ENCODE measurements around the gene CAPN15.

CAPN15 gene

DNA sequence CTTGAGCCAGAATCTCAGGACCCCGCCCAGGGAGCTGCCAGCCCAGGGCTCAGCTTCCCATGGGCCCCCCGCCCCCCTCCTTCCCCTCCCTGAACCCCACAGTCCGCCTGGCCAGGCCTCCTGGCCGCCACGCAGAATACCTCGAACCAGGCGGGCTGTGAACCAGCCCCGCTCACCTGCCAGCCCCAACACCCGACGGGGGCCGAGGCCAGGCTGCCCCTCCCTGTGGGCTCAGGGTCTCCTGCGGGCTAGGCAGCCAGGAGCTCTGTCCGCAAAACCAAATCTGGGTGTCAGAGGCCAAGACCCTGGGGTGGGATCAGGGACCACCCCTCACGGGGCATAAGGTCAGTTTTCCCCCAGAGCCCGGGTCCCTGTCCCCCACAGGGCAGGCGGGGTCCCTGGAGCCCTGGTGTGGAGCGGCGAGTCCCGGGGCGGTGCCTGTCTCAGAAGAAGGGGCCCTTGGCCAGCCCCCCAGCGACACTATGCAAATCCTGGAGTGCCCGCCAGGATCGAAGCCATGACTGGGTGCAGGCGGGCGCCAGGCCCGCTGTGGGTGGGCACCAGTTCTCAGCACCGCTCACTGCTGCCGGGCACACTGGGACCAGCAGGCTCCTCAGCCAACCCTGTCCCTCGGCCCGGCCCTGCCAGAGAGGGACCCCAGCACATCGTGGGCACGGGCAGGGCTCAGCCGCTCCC, 26.2 kb downstream of the CAPN15 start:
- TF ChIP-seq YY1 (IDR thresholded peaks at IDR 0.05; ENCODE audit: low read depth) (no peak), ZBTB7A (IDR thresholded peaks at IDR 0.05; ENCODE audit: low read depth) (0 out of 2 replicates have a peak, but pooled peaks have one; percentile 43)

DNA sequence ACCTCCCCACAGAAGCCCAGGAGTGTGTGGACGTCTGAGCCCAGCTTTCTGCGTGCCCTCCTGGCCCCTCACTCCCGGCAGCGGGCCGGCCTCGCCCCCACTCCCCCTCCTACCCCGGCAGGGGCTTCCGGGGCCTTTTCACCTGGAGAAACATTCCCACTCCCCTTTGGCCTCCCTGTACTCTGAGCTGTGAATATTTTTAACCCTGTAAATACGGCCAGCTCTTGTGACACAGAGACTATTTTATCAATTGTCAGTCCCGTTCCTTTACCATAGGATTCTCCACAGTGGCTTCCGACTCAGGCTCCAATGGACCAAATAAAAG, 26.7 kb downstream of the CAPN15 start:
- no peak for TF ChIP-seq ZBTB7A (IDR thresholded peaks at IDR 0.05; ENCODE audit: low read depth)
- no peak for TF ChIP-seq TCF12 (IDR thresholded peaks at IDR 0.05; ENCODE audit: low read depth)
- no peak for TF ChIP-seq TAF1 (IDR thresholded peaks at IDR 0.05; ENCODE audit: low read depth)
- TF ChIP-seq YY1 (IDR thresholded peaks at IDR 0.05; ENCODE audit: low read depth) = no peak
- no peak for TF ChIP-seq CREB1 (IDR thresholded peaks at IDR 0.05; ENCODE audit: low read depth)
- TF ChIP-seq EP300 (IDR thresholded peaks at IDR 0.05; ENCODE audit: borderline replicate concordance) = no peak
- no peak for TF ChIP-seq TEAD4 (IDR thresholded peaks at IDR 0.05)
- TF ChIP-seq RAD21 (IDR thresholded peaks at IDR 0.05; ENCODE audit: low read depth) = no peak
- TF ChIP-seq, protein P1, sequence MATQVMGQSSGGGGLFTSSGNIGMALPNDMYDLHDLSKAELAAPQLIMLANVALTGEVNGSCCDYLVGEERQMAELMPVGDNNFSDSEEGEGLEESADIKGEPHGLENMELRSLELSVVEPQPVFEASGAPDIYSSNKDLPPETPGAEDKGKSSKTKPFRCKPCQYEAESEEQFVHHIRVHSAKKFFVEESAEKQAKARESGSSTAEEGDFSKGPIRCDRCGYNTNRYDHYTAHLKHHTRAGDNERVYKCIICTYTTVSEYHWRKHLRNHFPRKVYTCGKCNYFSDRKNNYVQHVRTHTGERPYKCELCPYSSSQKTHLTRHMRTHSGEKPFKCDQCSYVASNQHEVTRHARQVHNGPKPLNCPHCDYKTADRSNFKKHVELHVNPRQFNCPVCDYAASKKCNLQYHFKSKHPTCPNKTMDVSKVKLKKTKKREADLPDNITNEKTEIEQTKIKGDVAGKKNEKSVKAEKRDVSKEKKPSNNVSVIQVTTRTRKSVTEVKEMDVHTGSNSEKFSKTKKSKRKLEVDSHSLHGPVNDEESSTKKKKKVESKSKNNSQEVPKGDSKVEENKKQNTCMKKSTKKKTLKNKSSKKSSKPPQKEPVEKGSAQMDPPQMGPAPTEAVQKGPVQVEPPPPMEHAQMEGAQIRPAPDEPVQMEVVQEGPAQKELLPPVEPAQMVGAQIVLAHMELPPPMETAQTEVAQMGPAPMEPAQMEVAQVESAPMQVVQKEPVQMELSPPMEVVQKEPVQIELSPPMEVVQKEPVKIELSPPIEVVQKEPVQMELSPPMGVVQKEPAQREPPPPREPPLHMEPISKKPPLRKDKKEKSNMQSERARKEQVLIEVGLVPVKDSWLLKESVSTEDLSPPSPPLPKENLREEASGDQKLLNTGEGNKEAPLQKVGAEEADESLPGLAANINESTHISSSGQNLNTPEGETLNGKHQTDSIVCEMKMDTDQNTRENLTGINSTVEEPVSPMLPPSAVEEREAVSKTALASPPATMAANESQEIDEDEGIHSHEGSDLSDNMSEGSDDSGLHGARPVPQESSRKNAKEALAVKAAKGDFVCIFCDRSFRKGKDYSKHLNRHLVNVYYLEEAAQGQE (IDR thresholded peaks at IDR 0.05; ENCODE audit: low read depth) = no peak
- no peak for TF ChIP-seq CEBPB (IDR thresholded peaks at IDR 0.05)

DNA sequence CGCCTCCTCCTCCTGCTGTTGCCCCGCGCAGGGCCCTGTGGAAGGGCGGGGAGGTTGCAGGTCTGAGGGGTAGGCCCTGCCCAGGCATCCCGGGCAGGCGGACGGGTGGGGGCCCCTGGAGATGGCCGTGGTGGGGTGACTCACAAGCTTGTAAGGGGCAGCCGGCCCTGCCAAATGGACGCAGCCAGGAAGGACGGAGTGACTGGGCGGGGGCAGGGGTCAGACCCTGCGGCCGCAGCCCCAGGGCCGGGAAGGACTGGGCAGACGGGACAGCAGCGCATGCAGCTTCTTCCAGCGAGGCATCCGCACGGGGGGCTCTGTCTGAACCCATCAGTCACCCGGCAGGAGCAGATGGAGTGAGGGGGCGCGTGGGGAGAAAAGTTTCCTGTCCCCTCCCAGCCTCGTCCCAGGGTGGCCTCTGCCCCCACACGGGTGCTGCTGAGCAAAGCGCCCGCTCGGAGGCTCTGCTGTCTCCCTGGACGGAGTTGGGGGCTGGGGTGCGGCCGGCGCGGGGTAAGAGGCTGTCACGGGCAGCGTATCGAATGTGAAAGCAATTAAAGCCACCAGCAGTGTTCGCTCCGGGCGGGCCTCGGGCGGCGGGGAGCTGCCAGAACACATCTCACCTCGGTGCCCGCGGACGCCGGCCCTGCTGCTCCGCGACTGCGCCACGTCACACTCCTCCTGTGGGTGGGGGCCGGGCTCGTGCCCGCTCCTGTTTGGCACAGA, 27.3 kb downstream of the CAPN15 start:
- TF ChIP-seq RAD21 (IDR thresholded peaks at IDR 0.05; ENCODE audit: low read depth) = no peak
- TF ChIP-seq TAF1 (IDR thresholded peaks at IDR 0.05; ENCODE audit: low read depth) = no peak
- TF ChIP-seq NFIC (IDR thresholded peaks at IDR 0.05) = no peak
- no peak for TF ChIP-seq YY1 (IDR thresholded peaks at IDR 0.05; ENCODE audit: low read depth)
- no peak for TF ChIP-seq EGR1 (IDR thresholded peaks at IDR 0.05)
- TF ChIP-seq, protein P2, sequence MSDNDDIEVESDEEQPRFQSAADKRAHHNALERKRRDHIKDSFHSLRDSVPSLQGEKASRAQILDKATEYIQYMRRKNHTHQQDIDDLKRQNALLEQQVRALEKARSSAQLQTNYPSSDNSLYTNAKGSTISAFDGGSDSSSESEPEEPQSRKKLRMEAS (IDR thresholded peaks at IDR 0.05) = no peak
- TF ChIP-seq, protein P1 (IDR thresholded peaks at IDR 0.05; ENCODE audit: low read depth) = no peak

DNA sequence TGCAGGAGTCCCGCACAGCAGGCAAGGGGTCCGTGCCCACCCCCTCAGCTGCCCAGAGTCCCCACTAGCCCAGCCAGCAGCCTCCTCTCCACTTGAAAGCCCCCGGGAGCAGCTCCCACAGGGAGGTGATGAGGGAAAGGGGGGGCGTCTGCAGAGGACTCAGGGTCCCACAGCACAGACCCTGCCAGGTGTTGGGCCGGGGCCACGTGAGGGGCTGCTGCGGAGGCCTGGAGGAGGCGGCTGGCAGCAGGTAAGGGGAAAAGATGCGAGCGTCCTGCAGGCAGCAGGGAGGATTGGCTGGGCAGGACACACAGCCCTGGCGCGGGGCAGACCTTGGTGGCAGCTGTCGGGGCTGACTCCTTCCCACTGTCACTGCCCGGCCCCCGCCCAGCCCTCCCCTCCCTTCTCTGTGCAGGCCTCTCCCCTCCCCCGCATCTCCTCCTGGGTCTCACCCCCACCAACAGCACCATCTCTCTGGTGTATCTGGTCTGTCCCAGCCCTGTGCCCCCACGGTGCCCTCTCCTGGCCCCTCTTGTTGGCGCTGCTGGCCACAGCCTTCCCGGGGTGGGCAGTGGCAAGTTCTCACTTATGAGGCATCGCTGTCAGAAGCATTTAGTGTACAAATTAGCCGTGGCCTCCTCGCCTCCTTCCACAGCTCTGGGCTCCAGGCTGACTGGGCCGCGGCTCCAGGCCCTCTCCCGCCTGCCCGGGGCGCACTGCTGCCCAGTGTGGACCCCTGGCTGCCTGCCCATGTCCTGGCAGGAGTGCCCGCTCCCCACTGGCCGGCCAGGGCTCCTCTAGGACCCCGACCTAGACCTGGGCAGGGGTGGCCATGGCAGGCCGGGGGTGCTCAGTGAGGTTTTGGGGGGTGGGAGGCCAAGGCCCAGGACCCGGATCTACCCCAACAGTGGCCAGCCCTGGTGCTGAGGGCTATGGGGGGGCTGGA, 28.3 kb downstream of the CAPN15 start:
- no peak for TF ChIP-seq FOXM1 (IDR thresholded peaks at IDR 0.05; ENCODE audit: borderline replicate concordance, low read depth)
- TF ChIP-seq CREB1 (IDR thresholded peaks at IDR 0.05; ENCODE audit: low read depth) = no peak
- TF ChIP-seq ZBTB7A (IDR thresholded peaks at IDR 0.05; ENCODE audit: low read depth) = no peak
- TF ChIP-seq EGR1 (IDR thresholded peaks at IDR 0.05) = no peak
- TF ChIP-seq TCF12 (IDR thresholded peaks at IDR 0.05; ENCODE audit: low read depth) = no peak
- TF ChIP-seq, protein P2 (IDR thresholded peaks at IDR 0.05) = no peak
- no peak for TF ChIP-seq TEAD4 (IDR thresholded peaks at IDR 0.05)
- no peak for TF ChIP-seq EP300 (IDR thresholded peaks at IDR 0.05; ENCODE audit: borderline replicate concordance)
- TF ChIP-seq TAF1 (IDR thresholded peaks at IDR 0.05; ENCODE audit: low read depth) = no peak
- TF ChIP-seq, protein P3, sequence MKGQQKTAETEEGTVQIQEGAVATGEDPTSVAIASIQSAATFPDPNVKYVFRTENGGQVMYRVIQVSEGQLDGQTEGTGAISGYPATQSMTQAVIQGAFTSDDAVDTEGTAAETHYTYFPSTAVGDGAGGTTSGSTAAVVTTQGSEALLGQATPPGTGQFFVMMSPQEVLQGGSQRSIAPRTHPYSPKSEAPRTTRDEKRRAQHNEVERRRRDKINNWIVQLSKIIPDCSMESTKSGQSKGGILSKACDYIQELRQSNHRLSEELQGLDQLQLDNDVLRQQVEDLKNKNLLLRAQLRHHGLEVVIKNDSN (IDR thresholded peaks at IDR 0.05) = no peak
- no peak for TF ChIP-seq CEBPB (IDR thresholded peaks at IDR 0.05)
- TF ChIP-seq, protein P1 (IDR thresholded peaks at IDR 0.05; ENCODE audit: low read depth) = no peak
- TF ChIP-seq NFIC (IDR thresholded peaks at IDR 0.05) = no peak
- TF ChIP-seq RAD21 (IDR thresholded peaks at IDR 0.05; ENCODE audit: low read depth) = no peak
- TF ChIP-seq YY1 (IDR thresholded peaks at IDR 0.05; ENCODE audit: low read depth) = no peak

All from Ishikawa (cell line).